ENCODE data around the gene GPRIN1.
"Not testable (repeated sequence)": the region's sequence is repeated elsewhere in the genome, so short reads cannot be mapped to it uniquely, and the experiment has no call there.

GPRIN1 gene

DNA sequence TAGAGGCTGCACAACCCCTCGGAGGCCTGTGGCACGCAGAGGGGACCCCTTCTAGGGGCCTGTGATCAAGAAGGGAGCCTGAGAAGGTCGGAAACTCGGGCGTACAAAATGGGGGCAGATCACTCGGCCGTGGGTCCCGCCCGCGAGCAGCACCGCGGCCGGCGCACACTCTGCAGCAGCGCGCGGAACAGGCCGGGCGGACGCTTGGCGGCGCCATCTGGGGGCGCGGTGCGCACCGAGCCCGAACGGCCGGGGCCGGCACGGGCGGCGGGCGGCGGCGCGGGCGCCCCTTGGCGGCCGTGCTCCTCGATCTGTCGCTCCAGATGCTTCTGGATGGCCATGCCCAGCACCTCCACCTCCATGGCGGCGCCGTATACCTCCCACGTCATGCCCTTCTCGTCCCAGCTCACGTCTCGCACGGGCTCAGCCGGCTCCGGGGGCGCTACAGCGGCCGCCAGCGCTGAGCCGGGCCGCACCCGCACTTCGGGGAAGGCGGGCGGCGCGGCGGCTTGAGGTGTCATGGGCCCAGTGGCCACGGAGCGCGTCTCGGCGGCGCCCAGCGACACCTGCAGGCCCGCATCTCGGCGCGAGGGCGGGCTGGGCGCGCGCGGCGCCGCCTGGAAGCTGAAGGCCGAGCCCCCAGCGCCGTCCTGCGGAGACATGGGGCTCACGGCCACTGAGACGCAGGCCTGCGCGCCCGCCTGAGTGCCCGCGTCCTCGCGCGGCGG is 13.1 kb downstream of the GPRIN1 start:
- peak; percentile 33 to 80 (median 59) for DNase-seq

DNA sequence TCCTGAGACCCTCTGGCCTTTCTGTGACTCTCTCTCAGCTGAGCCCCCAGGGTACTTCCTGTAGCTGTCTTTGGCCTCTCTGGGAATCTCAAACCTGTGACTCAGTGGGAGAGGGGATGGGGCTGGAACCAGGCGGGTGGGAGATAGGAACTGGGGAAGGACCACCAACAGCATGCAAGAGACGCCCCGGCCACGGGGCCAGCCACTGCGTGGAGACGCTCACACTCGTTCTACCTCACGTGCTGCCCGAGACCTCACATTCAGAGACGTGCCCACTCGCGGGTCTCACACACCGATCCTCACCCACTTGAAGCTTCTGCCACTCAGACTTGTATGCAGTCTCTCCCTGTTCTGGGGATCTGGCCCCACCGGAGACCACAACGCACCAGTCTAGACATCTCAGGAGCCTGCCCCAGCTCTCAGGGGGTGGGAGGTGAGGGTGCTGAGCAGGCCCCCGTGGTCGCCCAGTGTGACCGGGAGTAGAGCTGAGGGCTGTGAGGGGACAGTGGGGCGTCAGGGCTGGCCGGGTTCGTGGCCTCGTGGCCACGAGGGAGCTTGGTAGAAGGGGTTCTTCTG is 13.8 kb downstream of the GPRIN1 start:
- DNase-seq: no peak

DNA sequence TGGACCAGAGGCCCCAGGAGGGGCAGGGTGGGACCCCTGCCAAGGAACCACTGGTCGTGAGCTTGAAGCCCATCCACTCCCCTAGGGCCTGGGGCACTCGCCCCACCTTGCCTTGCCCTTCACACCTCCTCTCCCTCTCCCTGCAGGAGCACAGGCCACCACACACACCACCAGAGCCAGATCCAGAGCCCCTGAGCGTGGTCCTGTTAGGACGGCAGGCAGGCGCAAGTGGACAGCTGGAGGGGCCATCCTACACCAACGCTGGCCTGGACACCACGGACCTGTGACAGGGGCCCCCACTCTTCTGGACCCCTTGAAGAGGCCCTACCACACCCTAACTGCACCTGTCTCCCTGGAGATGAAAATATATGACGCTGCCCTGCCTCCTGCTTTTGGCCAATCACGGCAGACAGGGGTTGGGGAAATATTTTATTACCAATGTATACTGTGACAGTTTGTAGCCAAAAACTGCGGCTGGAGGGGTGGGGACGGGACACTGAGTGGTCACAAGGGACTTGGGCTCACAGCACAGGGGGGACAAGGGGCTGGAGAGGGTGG is 14.5 kb downstream of the GPRIN1 start:
- DNase-seq: no peak

DNA sequence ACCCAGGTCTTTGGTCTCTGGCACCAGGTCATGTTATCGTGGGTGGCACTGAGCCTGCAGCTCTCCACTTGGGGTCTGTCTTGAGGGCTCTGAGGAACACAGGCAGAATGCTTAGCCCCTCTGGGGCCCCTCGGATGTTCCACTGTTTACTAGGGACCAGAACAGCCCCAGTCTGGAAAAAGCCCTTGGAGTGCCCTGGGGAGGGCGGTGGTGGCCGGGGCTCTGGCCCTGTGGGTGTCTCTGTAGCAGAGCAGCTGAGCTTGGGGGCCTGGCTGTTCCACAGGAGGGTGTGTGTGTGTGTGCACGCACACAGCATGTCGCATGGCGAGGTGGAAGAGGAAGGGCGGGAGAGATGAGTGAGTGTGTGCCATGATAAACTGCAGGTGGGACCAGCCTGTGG is 15.4 kb downstream of the GPRIN1 start:
- no peak for DNase-seq

DNA sequence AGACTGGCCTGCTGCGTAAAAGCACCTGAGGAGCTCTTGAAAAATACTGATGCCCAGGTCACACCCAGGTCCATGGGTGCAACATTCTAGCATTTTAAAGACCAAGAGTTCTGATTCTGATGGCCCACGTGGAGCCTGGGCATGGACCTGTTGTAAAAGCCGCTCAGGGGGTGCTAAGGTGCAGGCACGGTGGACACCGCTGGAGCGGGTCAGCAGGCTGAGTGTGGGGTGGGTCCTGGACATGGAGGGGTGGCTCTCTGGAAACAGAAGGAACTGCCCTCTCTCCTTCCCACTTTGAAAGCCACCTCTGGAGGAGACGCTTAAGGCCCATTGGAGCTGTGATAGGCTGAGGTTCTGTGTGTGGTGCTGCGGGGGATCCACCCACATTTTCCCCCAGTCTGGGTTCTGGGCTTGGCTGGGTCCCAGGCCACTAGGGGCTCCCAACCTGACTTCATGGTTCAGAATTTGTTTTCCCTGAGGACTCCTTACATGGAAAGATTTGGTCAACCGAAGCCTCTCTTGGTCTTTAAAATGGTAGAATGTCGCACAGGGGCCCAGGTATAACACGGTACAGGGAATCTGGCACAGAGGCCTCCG is 16.6 kb downstream of the GPRIN1 start:
- DNase-seq: no peak

DNA sequence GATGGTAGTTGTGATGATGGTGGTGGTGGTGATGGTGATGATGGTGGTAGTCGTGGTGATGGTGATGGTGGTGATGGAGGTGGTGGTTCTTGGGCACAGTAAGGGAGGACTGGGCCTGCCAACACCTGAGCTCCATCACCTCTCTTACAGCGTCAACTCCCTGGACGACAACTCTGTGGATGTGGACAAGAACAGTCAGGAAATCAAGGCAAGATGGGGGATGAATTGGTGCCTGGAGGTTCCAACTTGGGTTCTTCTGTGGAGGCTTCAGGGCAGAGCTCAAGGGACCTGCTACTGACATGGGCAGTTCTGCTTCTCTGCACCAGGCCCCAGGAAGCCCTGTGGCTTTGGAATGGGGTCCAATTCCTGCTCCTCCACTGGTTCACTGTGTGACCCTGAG is 17.4 kb downstream of the GPRIN1 start:
- DNase-seq: no peak

DNA sequence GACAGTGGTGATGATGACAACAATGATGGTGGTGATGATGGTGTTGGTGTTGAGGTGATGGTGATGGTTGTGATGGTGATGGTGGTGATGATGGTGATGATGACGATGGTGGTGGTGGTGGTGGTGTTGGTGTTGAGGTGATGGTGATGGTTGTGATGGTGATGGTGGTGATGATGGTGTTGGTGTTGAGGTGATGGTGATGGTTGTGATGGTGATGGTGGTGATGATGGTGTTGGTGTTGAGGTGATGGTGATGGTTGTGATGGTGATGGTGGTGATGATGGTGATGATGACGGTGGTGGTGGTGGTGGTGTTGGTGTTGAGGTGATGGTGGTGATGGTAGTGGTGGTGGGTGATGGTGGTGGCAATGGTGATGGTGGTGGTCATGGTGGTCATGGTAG is 18.3 kb downstream of the GPRIN1 start:
- DNase-seq: not testable (repeated sequence)

DNA sequence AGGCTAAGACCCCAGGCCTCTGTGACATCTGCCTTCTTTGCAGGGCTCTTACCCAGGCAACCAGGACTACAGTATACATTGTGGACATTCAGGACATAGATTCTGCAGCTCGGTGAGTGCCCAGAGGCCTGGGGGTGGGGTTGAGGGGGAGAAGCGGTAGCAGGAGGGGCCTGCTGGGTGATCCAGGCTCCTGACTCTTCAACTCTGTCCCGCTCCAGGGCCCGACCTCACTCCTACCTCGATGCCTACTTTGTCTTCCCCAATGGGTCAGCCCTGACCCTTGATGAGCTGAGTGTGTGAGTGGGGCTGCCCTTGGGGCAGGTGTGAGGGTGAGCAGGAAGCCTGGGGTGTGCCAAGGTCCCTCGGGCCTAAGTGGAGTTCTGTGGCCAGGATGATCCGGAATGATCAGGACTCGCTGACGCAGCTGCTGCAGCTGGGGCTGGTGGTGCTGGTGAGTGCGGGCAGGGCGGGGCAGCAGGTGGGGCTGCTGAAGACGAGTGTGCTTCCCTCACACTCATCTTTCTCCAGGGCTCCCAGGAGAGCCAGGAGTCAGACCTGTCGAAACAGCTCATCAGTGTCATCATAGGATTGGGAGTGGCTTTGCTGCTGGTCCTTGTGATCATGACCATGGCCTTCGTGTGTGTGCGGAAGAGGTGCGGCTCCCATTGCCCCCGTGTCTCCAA is 19.8 kb downstream of the GPRIN1 start:
- no peak for DNase-seq

DNA sequence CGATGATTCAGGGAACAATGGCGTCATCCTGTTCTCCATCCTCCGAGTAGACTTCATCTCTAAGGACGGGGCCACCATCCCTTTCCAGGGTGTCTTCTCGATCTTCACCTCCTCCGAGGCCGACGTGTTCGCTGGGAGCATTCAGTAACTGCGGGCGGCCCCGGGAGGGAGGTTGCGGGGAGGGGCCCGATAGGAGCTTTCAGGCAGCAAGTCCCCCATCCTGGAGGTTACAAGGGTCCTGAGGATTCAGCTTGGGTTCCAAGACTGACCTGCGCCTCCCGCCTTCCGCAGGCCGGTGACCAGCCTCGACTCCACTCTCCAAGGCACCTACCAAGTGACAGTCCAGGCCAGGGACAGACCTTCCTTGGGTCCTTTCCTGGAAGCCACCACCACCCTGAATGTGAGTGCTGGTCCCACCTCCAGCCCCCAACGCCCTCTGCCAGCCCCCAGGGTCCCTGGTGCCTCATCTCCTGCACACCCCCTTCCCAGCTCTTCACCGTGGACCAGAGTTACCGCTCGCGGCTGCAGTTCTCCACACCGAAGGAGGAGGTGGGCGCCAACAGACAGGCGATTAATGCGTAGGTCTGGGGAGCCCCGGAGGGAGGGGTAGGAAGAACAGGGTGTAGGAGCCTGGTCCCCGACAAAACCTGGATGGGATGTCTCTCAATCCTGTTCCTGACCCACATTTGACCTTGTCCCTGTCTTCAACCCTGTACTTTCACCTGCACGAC is 20.8 kb downstream of the GPRIN1 start:
- DNase-seq: no peak

DNA sequence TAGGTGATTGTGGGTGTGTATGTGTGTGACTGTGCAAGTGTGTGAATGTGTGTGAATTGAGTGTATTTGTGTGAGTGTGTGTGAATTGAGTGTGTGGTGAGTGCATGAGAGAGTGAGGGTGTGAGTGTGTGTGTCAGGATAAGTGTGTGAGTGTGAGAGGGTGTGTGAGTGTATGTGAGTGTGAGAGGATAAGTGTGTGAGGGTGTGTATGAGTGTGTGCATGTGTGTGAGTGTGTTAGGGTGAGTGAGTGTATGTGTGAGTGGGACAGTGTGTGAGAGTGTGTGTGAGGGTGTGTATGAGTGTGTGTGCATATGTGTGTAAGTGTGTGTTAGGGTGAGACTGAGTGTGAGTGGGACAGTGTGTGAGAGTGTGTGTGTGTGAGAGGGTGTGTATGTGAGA is 21.7 kb downstream of the GPRIN1 start:
- DNase-seq: no peak

DNA sequence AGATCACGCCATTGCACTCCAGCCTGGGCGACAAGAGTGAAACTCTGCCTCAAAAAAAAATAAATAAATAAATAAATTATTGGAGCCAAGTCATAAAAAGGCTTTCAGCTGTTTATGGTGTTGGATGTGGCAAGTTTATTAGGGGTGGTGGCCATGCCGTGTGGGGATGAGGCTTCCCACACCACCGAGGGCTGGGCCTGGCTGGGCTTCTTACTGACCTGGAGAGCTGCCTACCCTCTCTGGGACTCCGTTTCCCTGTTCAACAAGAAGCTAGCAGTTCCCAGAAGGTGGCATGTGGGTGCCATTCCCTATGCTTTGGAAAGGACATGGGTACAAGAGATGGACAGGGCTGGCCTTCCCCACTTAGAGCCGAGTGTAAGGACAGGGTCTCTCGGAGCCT is 22.6 kb downstream of the GPRIN1 start:
- no peak for DNase-seq

DNA sequence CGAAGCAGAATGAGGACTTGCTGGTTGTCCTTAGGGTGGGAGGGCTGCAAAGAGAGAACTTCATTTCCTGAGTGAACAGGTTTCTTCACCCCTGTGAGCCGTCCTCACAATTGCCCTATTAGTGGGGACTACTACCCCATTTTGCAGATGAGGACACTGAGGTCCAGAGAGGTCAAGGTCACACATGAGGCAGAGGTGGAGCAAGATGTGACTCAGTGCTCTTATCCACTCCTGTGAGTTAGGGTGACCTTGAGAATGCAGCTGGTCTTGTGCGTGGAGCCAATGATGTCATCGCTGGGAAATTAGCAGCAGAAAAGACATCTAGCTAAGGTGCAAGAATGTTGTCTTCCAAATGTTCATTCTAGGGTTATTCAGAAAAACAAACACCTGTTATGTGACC is 26.9 kb downstream of the GPRIN1 start:
- no peak for DNase-seq

DNA sequence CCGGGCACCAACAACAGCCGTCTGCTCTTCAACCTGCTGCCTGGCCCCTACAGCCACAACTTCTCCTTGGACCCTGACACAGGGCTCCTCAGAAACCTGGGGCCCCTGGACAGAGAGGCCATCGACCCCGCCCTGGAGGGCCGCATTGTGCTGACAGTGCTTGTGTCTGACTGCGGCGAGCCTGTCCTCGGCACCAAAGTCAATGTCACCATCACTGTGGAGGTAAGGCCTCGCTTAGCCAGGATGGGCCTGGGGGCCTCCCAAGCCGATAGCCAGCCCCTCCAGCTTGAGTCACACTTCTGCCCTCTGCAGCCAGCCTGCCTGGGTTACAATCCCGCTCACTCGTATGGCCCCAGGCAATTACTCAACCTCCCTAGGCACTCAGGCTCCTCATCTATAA is 28.6 kb downstream of the GPRIN1 start:
- DNase-seq: no peak

DNA sequence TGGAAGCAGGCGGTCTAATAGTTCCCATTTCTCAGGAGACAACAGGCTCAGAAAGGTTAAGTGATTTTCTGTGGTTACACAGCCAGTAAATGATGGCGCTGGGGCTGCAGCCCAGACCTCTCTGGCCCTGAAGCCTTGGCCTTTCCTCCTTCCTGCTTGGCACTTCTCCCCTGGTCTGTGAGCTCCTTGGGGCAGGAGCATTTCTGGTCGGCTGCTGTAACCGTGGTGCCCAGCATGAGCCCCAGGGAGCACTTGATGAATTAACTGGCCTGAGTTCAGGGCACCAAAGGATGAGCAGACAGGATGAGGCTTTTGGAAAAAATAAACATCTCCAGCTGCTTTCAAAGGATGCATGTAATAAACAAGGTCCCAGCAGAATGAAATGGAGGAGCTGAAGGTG is 30.6 kb downstream of the GPRIN1 start:
- no peak for DNase-seq

DNA sequence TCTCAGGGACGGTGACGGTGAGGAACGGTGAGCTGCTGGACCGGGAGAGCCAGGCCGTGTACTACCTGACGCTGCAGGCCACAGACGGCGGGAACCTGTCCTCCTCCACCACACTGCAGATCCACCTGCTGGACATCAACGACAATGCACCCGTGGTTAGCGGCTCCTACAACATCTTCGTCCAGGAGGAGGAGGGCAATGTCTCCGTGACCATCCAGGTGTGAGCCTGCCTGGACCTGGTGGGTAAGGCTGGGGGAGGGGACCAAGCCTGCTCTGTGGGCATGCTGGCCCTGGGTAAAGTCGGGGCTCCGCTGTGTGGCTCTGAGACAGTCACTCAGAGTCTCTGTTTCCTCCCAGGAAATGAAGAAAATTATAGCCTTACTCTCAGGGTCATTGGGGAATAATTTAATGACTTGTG is 31.6 kb downstream of the GPRIN1 start:
- peak in 1 of 4 experiments; percentile 26 for DNase-seq

DNA sequence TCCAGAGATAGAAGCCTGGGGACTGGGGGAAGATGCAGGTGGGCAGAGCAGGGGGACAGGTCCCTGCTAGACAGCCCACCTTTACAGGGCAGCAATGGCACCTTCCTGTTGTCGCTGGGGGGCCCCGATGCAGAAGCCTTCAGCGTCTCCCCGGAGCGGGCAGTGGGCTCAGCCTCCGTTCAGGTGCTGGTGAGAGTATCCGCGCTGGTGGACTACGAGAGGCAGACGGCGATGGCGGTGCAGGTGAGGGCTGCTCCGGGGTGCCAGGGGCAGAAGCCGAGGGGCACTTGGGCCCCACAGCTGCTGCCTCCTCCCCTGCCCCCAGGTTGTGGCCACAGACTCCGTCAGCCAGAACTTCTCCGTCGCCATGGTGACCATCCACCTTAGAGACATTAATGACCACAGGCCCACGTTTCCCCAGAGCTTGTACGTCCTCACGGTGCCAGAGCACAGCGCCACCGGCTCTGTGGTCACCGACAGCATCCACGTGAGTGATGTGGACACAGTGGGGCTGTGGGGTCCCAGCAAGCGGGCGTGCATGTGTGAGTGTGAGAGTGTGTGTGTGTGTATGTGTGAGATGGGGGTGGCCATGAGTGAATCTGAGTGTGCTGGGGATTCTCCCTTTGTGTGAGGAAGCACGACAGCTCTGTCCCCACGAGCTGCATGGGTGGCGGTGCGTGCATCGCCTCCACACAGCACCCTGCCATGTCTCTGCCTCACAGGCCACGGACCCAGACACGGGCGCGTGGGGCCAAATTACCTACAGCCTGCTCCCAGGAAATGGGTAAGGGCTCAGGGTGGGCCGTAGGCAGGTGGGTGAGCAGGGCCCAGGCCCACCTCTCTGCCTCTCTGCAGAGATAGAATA is 32.4 kb downstream of the GPRIN1 start:
- no peak for DNase-seq

DNA sequence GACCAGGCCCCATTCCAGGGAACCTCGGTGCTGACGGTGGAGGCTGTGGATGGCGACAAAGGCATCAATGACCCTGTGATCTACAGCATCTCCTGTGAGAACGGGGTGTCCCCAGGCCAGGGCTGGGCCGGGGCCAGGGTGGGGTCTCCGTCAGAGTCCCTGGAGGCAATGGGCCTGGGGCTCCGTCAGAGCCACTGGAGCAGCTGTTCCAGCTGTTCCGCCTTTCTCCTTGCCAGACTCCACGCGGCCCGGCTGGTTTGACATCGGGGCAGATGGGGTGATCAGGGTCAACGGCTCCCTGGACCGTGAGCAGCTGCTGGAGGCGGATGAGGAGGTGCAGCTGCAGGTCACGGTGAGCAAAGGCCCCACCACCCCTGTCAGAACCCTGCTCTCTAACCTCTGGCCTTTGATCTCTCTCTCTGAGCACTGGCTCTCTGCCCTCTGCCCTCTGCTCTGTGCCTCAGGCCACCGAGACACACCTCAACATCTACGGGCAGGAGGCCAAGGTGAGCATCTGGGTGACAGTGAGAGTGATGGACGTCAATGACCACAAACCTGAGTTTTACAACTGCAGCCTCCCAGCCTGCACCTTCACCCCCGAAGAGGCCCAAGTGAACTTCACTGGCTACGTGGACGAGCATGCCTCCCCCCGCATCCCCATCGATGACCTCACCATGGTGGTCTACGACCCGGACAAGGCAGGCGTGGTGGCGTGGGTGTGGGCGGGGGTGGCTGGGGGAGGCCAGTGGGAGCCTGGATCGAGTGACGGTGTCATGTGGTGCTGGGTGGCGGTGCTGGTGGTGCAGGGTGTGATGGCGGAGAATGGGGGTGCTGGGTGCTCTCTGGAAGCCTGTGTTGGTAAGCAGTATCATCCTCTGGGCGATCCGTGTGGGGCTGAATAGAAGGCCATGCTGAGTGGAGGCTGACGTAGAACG is 34.2 kb downstream of the GPRIN1 start:
- DNase-seq: no peak

DNA sequence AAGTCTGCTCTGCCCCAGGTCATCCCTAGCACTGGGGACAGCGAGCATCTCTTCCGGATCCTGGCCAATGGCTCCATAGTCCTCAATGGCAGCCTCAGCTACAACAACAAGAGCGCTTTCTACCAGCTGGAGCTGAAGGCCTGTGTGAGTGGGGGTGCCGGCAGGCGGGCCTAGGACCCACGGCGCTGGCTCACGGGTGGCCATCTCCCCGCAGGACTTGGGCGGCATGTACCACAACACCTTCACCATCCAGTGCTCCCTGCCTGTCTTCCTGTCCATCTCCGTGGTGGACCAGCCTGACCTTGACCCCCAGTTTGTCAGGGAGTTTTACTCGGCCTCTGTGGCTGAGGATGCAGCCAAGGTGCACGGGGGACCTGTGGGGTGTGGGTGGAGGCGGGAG is 34.9 kb downstream of the GPRIN1 start:
- no peak for DNase-seq

DNA sequence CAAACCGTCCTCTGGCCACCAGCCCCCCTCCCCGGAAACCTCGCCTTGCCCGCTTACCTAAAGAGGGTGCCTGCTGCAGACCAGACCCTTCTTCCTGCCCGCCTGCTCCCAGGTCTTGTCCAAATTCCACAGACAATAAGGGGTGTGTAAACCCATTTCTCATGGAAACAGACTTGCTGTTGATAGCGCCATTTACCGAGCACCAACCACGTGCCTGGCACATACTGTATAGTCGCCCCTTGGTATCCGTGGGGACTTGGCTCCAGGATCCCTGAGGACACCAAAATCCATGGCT is 35.7 kb downstream of the GPRIN1 start:
- DNase-seq: no peak

DNA sequence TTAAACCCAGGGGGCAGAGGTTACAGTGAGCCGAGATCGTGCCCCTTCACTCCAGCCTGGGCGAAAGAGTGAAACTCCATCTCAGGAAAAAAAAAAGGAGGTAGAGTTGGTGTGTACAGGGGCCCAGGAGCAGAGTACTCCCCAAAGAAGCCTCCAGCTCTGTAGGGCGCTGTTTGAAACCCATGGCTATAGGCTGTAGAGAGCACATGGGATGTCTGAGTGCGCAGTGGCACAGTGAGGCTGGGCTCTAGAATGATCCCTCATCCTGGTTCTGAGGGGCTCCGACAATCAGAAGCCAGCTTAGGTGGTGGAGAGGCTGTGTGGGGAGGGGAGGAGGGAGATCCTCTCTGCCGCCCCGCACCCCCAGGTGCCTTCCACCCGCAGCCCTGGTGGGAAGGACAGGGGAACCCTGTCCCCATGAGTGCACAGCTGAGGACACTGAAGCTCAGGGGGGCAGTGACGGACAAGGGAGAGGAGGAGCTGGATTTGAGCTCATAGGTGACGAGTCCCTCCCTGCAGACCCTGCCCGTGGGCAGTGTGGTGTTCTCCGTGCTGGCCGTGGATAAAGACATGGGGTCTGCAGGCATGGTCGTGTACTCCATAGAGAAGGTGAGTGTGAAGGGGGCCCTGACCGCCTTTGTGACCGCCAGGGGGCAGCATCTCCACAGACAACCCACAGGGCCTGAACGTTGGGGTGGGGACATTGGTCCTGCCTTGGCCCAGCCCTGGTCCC is 36.2 kb downstream of the GPRIN1 start:
- DNase-seq: peak; percentile 57 to 81 (median 70)
